ENCODE results near the gene TCHP. TPM values are rescaled to one million over a fixed set of nuclear protein-coding genes. Genes with fewer than 3 reads are reported as not detected.
"Not testable (repeated sequence)": the region's sequence is repeated elsewhere in the genome, so short reads cannot be mapped to it uniquely, and the experiment has no call there.

The TCHP gene
- total RNA-seq, 1 donor from 2014 or later = 16.8 TPM

GRCh38 chr12:109928058-109928656 is 28.1 kb downstream of the TCHP start:
- ATAC-seq (no peak), DNase-seq (no peak)
- Histone ChIP-seq H3K4me1 (peaks cover 17% of the 10 kb centered on the region), H3K4me3 (no peak overlapping the region), H3K36me3 (peaks cover 44% of the 10 kb centered on the region), H3K9me3 (no peaks in the 10 kb centered on the region), H3K27ac (no peak overlapping the region), H3K27me3 (ENCODE audit: low read depth) (no peaks in the 10 kb centered on the region)
- intact Hi-C loops (cut with DNase I) = no loop called here
- TF ChIP-seq CTCF (IDR thresholded peaks at IDR 0.05) = no peak

- H3K9me3 ChIP-seq; intact Hi-C loops (cut with DNase I); H3K27me3 ChIP-seq (ENCODE audit: low read depth); H3K4me3 ChIP-seq; DNase-seq: not testable (repeated sequence)
- peaks cover 56% of the 10 kb centered on the region for H3K36me3 ChIP-seq
- peak overlapping the region; percentile 28 for H3K27ac ChIP-seq
- peak in 1 of 2 donors; percentile 47 for ATAC-seq
- H3K4me1 ChIP-seq = peaks cover 21% of the 10 kb centered on the region
Observed at GRCh38 chr12:109929326-109929725, 29.3 kb downstream of the TCHP start.

- DNase-seq (no peak), ATAC-seq (peak in 1 of 2 donors; percentile 51)
- Histone ChIP-seq H3K27ac (peak overlapping the region; percentile 28), H3K27me3 (ENCODE audit: low read depth) (no peaks in the 10 kb centered on the region), H3K36me3 (peaks cover 65% of the 10 kb centered on the region), H3K9me3 (no peaks in the 10 kb centered on the region), H3K4me1 (peaks cover 21% of the 10 kb centered on the region), H3K4me3 (no peak overlapping the region)
- no peak for TF ChIP-seq CTCF (IDR thresholded peaks at IDR 0.05)
- intact Hi-C loops (cut with DNase I) = no loop called here
Observed at GRCh38 chr12:109930028-109930800, 30.1 kb downstream of the TCHP start.

GRCh38 chr12:109931143-109931542 is 31.1 kb downstream of the TCHP start:
- no peak overlapping the region for H3K4me3 ChIP-seq
- no peaks in the 10 kb centered on the region for H3K27me3 ChIP-seq (ENCODE audit: low read depth)
- intact Hi-C loops (cut with DNase I) = no loop called here
- peak overlapping the region; percentile 37 for H3K27ac ChIP-seq
- no peaks in the 10 kb centered on the region for H3K9me3 ChIP-seq
- no peak for DNase-seq
- no peak for TF ChIP-seq CTCF (IDR thresholded peaks at IDR 0.05)
- no peak for ATAC-seq
- peaks cover 74% of the 10 kb centered on the region for H3K36me3 ChIP-seq
- H3K4me1 ChIP-seq = peaks cover 21% of the 10 kb centered on the region

- intact Hi-C loops (cut with DNase I) = no loop called here
- no peak overlapping the region for H3K4me3 ChIP-seq
- no peaks in the 10 kb centered on the region for H3K27me3 ChIP-seq (ENCODE audit: low read depth)
- ATAC-seq (peak in 1 of 2 donors; percentile 42), DNase-seq (peak; percentile 55)
- H3K36me3 ChIP-seq = peaks cover 86% of the 10 kb centered on the region
- peak overlapping the region; percentile 37 for H3K27ac ChIP-seq
- H3K4me1 ChIP-seq = peaks cover 21% of the 10 kb centered on the region
- no peaks in the 10 kb centered on the region for H3K9me3 ChIP-seq
- no peak for TF ChIP-seq CTCF (IDR thresholded peaks at IDR 0.05)
Observed at GRCh38 chr12:109932878-109933503, 32.9 kb downstream of the TCHP start.

GRCh38 chr12:109934026-109934425 is 34.0 kb downstream of the TCHP start:
- H3K4me3 ChIP-seq = no peak overlapping the region
- H3K9me3 ChIP-seq = no peaks in the 10 kb centered on the region
- ATAC-seq (no peak), DNase-seq (no peak)
- no peaks in the 10 kb centered on the region for H3K27me3 ChIP-seq (ENCODE audit: low read depth)
- H3K27ac ChIP-seq = no peak overlapping the region
- no peak for TF ChIP-seq CTCF (IDR thresholded peaks at IDR 0.05)
- H3K36me3 ChIP-seq = peaks cover 96% of the 10 kb centered on the region
- intact Hi-C loops (cut with DNase I) = no loop called here
- peaks cover 19% of the 10 kb centered on the region for H3K4me1 ChIP-seq

Data from lower lobe of right lung (tissue), 2 donors.